Glutamatergic neuron (in vitro differentiated cells): ENCODE measurements around the gene TRIM63. TPM values are rescaled to one million over a fixed set of nuclear protein-coding genes. Genes with fewer than 3 reads are reported as not detected.

Source experiments
- DNase-seq: peaks from one replicate; pipeline ENCODE4 v3.0.0; 2022
- H3K27ac Mint-ChIP-seq: one replicate; pipeline ENCODE4 v1.8.0; 2020; ENCODE audit warnings: mild to moderate bottlenecking, mixed read lengths, inconsistent platforms; ENCODE audit not compliant: unreplicated experiment
- H3K27me3 Mint-ChIP-seq: one replicate; pipeline ENCODE4 v1.8.0; 2020; ENCODE audit warnings: mild to moderate bottlenecking, moderate library complexity, mixed read lengths, inconsistent platforms; ENCODE audit not compliant: unreplicated experiment
- H3K36me3 Mint-ChIP-seq: one replicate; pipeline ENCODE4 v1.8.0; 2020; ENCODE audit warnings: mild to moderate bottlenecking, mixed read lengths, inconsistent platforms; ENCODE audit not compliant: unreplicated experiment
- H3K4me1 Mint-ChIP-seq: one replicate; pipeline ENCODE4 v1.8.0; 2020; ENCODE audit warnings: mild to moderate bottlenecking, low read depth, mixed read lengths, inconsistent platforms; ENCODE audit not compliant: unreplicated experiment
- H3K4me3 Mint-ChIP-seq: one replicate; pipeline ENCODE4 v1.8.0; 2020; ENCODE audit warnings: mild to moderate bottlenecking, mixed read lengths, inconsistent platforms; ENCODE audit not compliant: unreplicated experiment
- H3K9me3 Mint-ChIP-seq: one replicate; pipeline ENCODE4 v1.8.0; 2020; ENCODE audit warnings: mild to moderate bottlenecking, moderate library complexity, mixed read lengths, inconsistent platforms; ENCODE audit not compliant: unreplicated experiment
- CTCF ChIP-seq: fragments of 200-600 bp; sonication (generic); IDR thresholded peaks from one replicate; pipeline ENCODE4 v1.5.0; 2021; ENCODE audit not compliant: partially characterized antibody, unreplicated experiment
- total RNA-seq: library from RNA; stranded (reverse); fragmentation: NEBNext Ultra II Directional; extraction: Animal tissue kit (Norgen Biotek cat#: 25700); gene quantifications from one replicate; pipeline ENCODE4 v1.2.1, GENCODE V29; 2021; ENCODE audit not compliant: unreplicated experiment

The TRIM63 gene
- total RNA-seq, 1 donor from 2014 or later, result not detected

GRCh38 chr1:26069941-26070295 lies 2.5 kb upstream of the TRIM63 start:
- Mint-ChIP-seq H3K27me3 (peaks cover 4% of the 10 kb centered on the region), H3K4me1 (peaks cover 2% of the 10 kb centered on the region), H3K4me3 (no peak overlapping the region), H3K36me3 (no peaks in the 10 kb centered on the region), H3K9me3 (peaks cover 1% of the 10 kb centered on the region), H3K27ac (no peak overlapping the region)
- DNase-seq, result no peak
- TF ChIP-seq CTCF, result no peak

GRCh38 chr1:26066857-26067256 lies 573 bp downstream of the TRIM63 start:
- H3K27me3 Mint-ChIP-seq, result peaks cover 7% of the 10 kb centered on the region
- DNase-seq, result no peak
- H3K36me3 Mint-ChIP-seq, result no peaks in the 10 kb centered on the region
- no peak overlapping the region for H3K27ac Mint-ChIP-seq
- H3K4me1 Mint-ChIP-seq, result peaks cover 2% of the 10 kb centered on the region
- no peak overlapping the region for H3K4me3 Mint-ChIP-seq
- peaks cover 3% of the 10 kb centered on the region for H3K9me3 Mint-ChIP-seq
- TF ChIP-seq CTCF, result no peak

GRCh38 chr1:26066160-26066559 lies 1.3 kb downstream of the TRIM63 start:
- TF ChIP-seq CTCF, result no peak
- H3K4me1 Mint-ChIP-seq, result peaks cover 2% of the 10 kb centered on the region
- H3K36me3 Mint-ChIP-seq, result no peaks in the 10 kb centered on the region
- H3K4me3 Mint-ChIP-seq, result no peak overlapping the region
- H3K27ac Mint-ChIP-seq, result no peak overlapping the region
- H3K27me3 Mint-ChIP-seq, result peaks cover 7% of the 10 kb centered on the region
- no peak for DNase-seq
- peaks cover 3% of the 10 kb centered on the region for H3K9me3 Mint-ChIP-seq

- Mint-ChIP-seq H3K27ac (no peak overlapping the region), H3K4me1 (peaks cover 2% of the 10 kb centered on the region), H3K27me3 (peaks cover 7% of the 10 kb centered on the region), H3K36me3 (no peaks in the 10 kb centered on the region), H3K9me3 (peaks cover 3% of the 10 kb centered on the region), H3K4me3 (no peak overlapping the region)
- TF ChIP-seq CTCF, result no peak
- DNase-seq, result no peak
Measured at GRCh38 chr1:26064553-26064952, 2.9 kb downstream of the TRIM63 start.

- Mint-ChIP-seq H3K27me3 (peaks cover 4% of the 10 kb centered on the region), H3K4me3 (no peak overlapping the region), H3K4me1 (no peaks in the 10 kb centered on the region)
Measured at GRCh38 chr1:26060832-26061574, 6.4 kb downstream of the TRIM63 start.

More at GRCh38 chr1:26060832-26061574, 6.4 kb downstream of the TRIM63 start:
- no peak overlapping the region for H3K27ac Mint-ChIP-seq
- peaks cover 2% of the 10 kb centered on the region for H3K9me3 Mint-ChIP-seq
- no peak for DNase-seq
- H3K36me3 Mint-ChIP-seq, result no peaks in the 10 kb centered on the region
- TF ChIP-seq CTCF, result no peak
